ENCODE results near the gene CSNK1A1L.
"Not testable (repeated sequence)": the region's sequence is repeated elsewhere in the genome, so short reads cannot be mapped to it uniquely, and the experiment has no call there.

Gene CSNK1A1L

GRCh38 chr13:37058910-37059847 is 46.3 kb downstream of the CSNK1A1L start, which contains the start of gene SUPT20H:
SUPT20H (minus strand) TSS chr13:37059688; CDS start chr13:37051490, 8,198 bp downstream.
- peak; percentile 56 for DNase-seq (ENCODE audit: low read depth)

DNA sequence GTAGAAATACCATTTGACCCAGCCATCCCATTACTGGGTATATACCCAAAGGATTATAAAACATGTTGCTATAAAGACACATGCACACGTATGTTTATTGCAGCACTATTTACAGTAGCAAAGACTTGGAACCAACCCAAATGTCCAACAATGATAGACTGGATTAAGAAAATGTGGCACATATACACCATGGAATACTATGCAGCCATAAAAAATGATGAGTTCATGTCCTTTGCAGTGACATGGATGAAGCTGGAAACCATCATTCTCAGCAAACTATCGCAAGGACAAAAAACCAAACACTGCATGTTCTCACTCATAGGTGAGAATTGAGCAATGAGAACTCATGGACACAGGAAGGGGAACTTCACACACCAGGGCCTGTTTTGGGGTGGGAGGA is 49.2 kb downstream of the CSNK1A1L start:
- DNase-seq (ENCODE audit: low read depth), result not testable (repeated sequence)
